IMR-90 (cell line): ENCODE results near the gene UBR4. TPM values are rescaled to one million over a fixed set of nuclear protein-coding genes. Genes with fewer than 3 reads are reported as not detected.

Experiments used
- ATAC-seq: fragments of 200-7000 bp; cut with Tn5 transposase; 2 replicates; pipeline ENCODE4 v1.9.1; 2020; ENCODE audit warnings: low read depth, mild to moderate bottlenecking, moderate library complexity
- BruUV-seq: library from RNA; stranded (reverse); fragments of 400-500 nt; replicated peaks from 2 replicates; lab custom pipeline; 2021; lab: Mats Ljungman, UMichigan
- CTCF ChIA-PET: fragments of 300-600 bp; formaldehyde crosslinking; extraction: SDS; loops from one replicate; lab custom pipeline; 2021; ENCODE audit warnings: antibody characterized with exemption; lab: Yijun Ruan, JAX
- POLR2A ChIA-PET: fragments of 300-600 bp; sonication (Branson Sonifier 250); formaldehyde crosslinking; loops from one replicate; lab custom pipeline; 2022; ENCODE audit warnings: antibody characterized with exemption; ENCODE audit not compliant: unreplicated experiment; lab: Charles Lee
- DNase-seq: peaks from one replicate; pipeline ENCODE4 v3.0.0; 2013
- H2AFZ ChIP-seq: replicated peaks from 2 replicates; pipeline ENCODE3; 2013; ENCODE audit warnings: low read length, mild to moderate bottlenecking; ENCODE audit not compliant: poor library complexity
- H2AK5ac ChIP-seq: 2 replicates; pipeline ENCODE4 v1.6.1; 2013; ENCODE audit warnings: low read depth, low read length, inconsistent platforms
- H2AK9ac ChIP-seq: replicated peaks from 2 replicates; pipeline ENCODE3; 2013; ENCODE audit warnings: mild to moderate bottlenecking, low read depth, low read length, moderate library complexity; ENCODE audit not compliant: poor library complexity
- H2BK120ac ChIP-seq: 2 replicates; pipeline ENCODE4 v1.6.1; 2013; ENCODE audit warnings: low read depth, low read length, inconsistent platforms
- H2BK15ac ChIP-seq: 3 replicates; pipeline ENCODE4 v1.6.1; 2013; ENCODE audit warnings: low read depth, low read length, inconsistent platforms
- H2BK20ac ChIP-seq: 2 replicates; pipeline ENCODE4 v1.6.1; 2013; ENCODE audit warnings: low read depth, mild to moderate bottlenecking, inconsistent platforms, low read length, moderate library complexity
- H2BK5ac ChIP-seq: 2 replicates; pipeline ENCODE4 v1.6.1; 2013; ENCODE audit warnings: mild to moderate bottlenecking, low read depth, low read length, inconsistent platforms; ENCODE audit not compliant: poor library complexity, severe bottlenecking
- H3K14ac ChIP-seq: replicated peaks from 2 replicates; pipeline ENCODE4 v1.6.1; 2013; ENCODE audit warnings: low read depth, low read length, inconsistent platforms
- H3K18ac ChIP-seq: 2 replicates; pipeline ENCODE4 v1.6.1; 2013; ENCODE audit warnings: low read depth, low read length, control low read depth
- H3K23ac ChIP-seq: 2 replicates; pipeline ENCODE4 v1.6.1; 2013; ENCODE audit warnings: low read depth, low read length, inconsistent platforms
- H3K27ac ChIP-seq: 2 replicates; pipeline ENCODE4 v1.5.1; 2013; ENCODE audit warnings: mild to moderate bottlenecking, control low read depth, low read length; ENCODE audit not compliant: insufficient read depth
- H3K27me3 ChIP-seq: 2 replicates; pipeline ENCODE4 v1.6.1; 2013; ENCODE audit warnings: low read length; ENCODE audit not compliant: control insufficient read depth, insufficient read depth
- H3K36me3 ChIP-seq: 2 replicates; pipeline ENCODE4 v1.6.1; 2013; ENCODE audit warnings: low read length, mixed read lengths; ENCODE audit not compliant: control insufficient read depth, insufficient read depth
- H3K4ac ChIP-seq: 2 replicates; pipeline ENCODE4 v1.6.1; 2013; ENCODE audit warnings: low read depth, low read length, inconsistent platforms
- H3K4me1 ChIP-seq: 2 replicates; pipeline ENCODE4 v1.6.1; 2013; ENCODE audit warnings: low read length, mixed read lengths; ENCODE audit not compliant: control insufficient read depth, insufficient read depth
- H3K4me2 ChIP-seq: 2 replicates; pipeline ENCODE4 v1.6.1; 2013; ENCODE audit warnings: low read depth, mild to moderate bottlenecking, control low read depth, low read length, moderate library complexity
- H3K4me3 ChIP-seq: 2 replicates; pipeline ENCODE4 v1.5.1; 2013; ENCODE audit warnings: low read depth, mild to moderate bottlenecking, control low read depth, low read length, moderate library complexity; ENCODE audit not compliant: insufficient read depth
- H3K56ac ChIP-seq: 2 replicates; pipeline ENCODE4 v1.6.1; 2013; ENCODE audit warnings: low read length, inconsistent platforms; ENCODE audit not compliant: insufficient read depth; ENCODE audit errors: extremely low read depth
- H3K79me1 ChIP-seq, 2 experiments: 2 replicates each; pipeline ENCODE4 v1.6.1; 2013; ENCODE audit warnings: low read length in 2 of 2, inconsistent platforms in 1 of 2, low read depth in 1 of 2
- H3K9ac ChIP-seq: 2 replicates; pipeline ENCODE4 v1.6.1; 2013; ENCODE audit warnings: low read depth, low read length, control low read depth
- H3K9me1 ChIP-seq: 2 replicates; pipeline ENCODE4 v1.6.1; 2013; ENCODE audit warnings: low read length, inconsistent platforms; ENCODE audit not compliant: insufficient read depth
- H3K9me3 ChIP-seq: 2 replicates; pipeline ENCODE4 v1.6.1; 2013; ENCODE audit warnings: low read length; ENCODE audit not compliant: control insufficient read depth, insufficient read depth
- H4K20me1 ChIP-seq: 2 replicates; pipeline ENCODE4 v1.6.1; 2013; ENCODE audit warnings: low read length, inconsistent platforms; ENCODE audit not compliant: insufficient read depth
- H4K5ac ChIP-seq: 2 replicates; pipeline ENCODE4 v1.6.1; 2013; ENCODE audit warnings: mild to moderate bottlenecking, low read depth, low read length, control low read depth
- H4K8ac ChIP-seq, 2 experiments: 2 replicates each; pipeline ENCODE4 v1.6.1; 2013; ENCODE audit warnings: low read depth in 2 of 2, low read length in 2 of 2, control low read depth in 1 of 2, inconsistent platforms in 1 of 2
- H4K91ac ChIP-seq: 2 replicates; pipeline ENCODE4 v1.6.1; 2013; ENCODE audit warnings: low read depth, low read length, inconsistent platforms; ENCODE audit not compliant: insufficient read depth
- FOS ChIP-seq: fragments of 150-350 bp; IDR thresholded peaks from 2 replicates; pipeline ENCODE4 v1.6.1; 2016; ENCODE audit warnings: low read depth, low read length
- RAD21 ChIP-seq: IDR thresholded peaks from 2 replicates; pipeline ENCODE4 v1.6.1; 2012; ENCODE audit warnings: low read length, improper control_type of control experiment
- RCOR1 ChIP-seq: IDR thresholded peaks from 2 replicates; pipeline ENCODE4 v1.6.1; 2012; ENCODE audit warnings: mild to moderate bottlenecking, low read length, improper control_type of control experiment; ENCODE audit not compliant: insufficient replicate concordance
- WGBS, 2 experiments: methylation state at CpG; one replicate each; pipeline versions ENCODE4 v1.1.5 to v1.1.7; 2013; ENCODE audit warnings: missing lambda C conversion rate in 2 of 2; ENCODE audit not compliant: insufficient read length in 1 of 2; ENCODE audit errors: extremely low coverage in 2 of 2; 5-methylcytosine and 5-hydroxymethylcytosine counted together
- dilution Hi-C: fragments of 300-500 bp; cut with HindIII; formaldehyde crosslinking; loops from one replicate; pipeline ENCODE4 v1.14.3; 2018; ENCODE audit warnings: low sequenced_read_pairs; ENCODE audit not compliant: unreplicated experiment
- in situ Hi-C: fragments of 300-500 bp; cut with MboI; formaldehyde crosslinking; loops from 3 replicates; pipeline ENCODE4 v1.14.3; 2019; ENCODE audit warnings: low sequenced_read_pairs, inconsistent platforms, mixed read lengths
- intact Hi-C: fragments of 100-400 bp; cut with micrococcal nuclease; formaldehyde crosslinking; loops from 2 replicates; pipeline ENCODE4 v1.10.0; 2022
- polyA plus RNA-seq, 3 experiments: library from polyadenylated mRNA; depleted of rRNA; stranded (reverse); fragments of >200 nt; gene quantifications; 2 replicates each; pipeline ENCODE4 v1.2.3, GENCODE V29; 2012; ENCODE audit warnings: low replicate concordance in 1 of 3
- total RNA-seq: library from RNA; depleted of rRNA; stranded (reverse); fragments of >200 nt; gene quantifications from 2 replicates; pipeline ENCODE4 v1.2.3, GENCODE V29; 2012

Gene UBR4
- total and polyA plus RNA-seq, 2 of the 4 experiments (the other 2 are of a cell fraction), result 87.8 to 121 TPM

DNA sequence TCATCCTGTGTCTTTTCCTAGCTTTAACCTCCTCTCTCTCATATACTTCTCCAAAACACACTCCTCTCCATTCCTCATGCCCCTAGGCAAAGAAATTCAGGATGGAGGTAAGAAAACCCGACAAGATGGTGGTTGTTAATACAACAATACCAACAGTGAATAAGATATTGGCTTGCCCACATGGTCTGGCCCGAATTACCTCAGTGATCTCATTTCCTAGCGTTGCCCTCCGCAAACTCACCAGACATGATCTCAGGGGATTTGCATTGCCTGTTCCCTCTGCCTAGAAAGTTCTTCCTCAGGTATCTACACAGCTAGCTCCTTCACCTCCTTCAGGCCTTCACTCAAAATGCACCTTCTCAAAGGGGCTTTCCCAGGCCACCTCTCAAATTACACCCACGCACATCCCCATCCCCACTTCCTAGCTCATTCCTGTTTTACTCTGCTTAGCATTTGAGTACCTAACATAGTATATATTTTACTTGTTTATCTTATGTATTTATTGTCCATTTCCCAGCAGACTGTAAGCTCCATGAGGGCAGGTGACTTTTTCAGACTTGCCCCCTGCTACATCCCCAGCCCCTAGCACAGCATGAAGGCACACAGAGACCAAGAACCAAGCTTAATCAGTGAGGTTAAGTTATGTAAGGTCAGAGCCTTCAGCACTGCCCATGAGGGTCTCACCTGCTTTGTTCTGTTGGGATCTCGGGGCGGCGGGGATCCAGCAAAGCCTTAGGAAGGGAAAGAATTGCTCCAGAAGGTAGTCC, 10.2 kb upstream of the UBR4 start:
- H4K20me1 ChIP-seq, result peaks cover 9% of the 10 kb centered on the region; the same call in 1 of the 2 replicates

More for the DNA sequence above, 10.2 kb upstream of the UBR4 start:
- Histone ChIP-seq H4K5ac (no peak overlapping the region; the same call in 1 of the 2 replicates), H4K91ac (no peak overlapping the region), H2AK9ac (no peak overlapping the region), H3K18ac (no peak overlapping the region), H3K4me1 (peaks cover 2% of the 10 kb centered on the region; the same call in 1 of the 2 replicates), H2BK120ac (no peak overlapping the region), H3K56ac (no peak overlapping the region), H2AK5ac (no peak overlapping the region), H3K4me2 (no peak overlapping the region), H2BK5ac (no peak overlapping the region), H2BK20ac (no peak overlapping the region), H3K36me3 (peaks cover 56% of the 10 kb centered on the region), H3K4me3 (no peak overlapping the region), H3K9me1 (peaks cover 4% of the 10 kb centered on the region; the same call in 1 of the 2 replicates), H3K4ac (no peak overlapping the region), H3K9me3 (no peaks in the 10 kb centered on the region), H3K14ac (no peak overlapping the region), H3K9ac (no peak overlapping the region; the same call in 1 of the 2 replicates), H3K79me1 (peaks cover 28 to 45% of the 10 kb centered on the region in 2 experiments), H2AFZ (no peak overlapping the region), H2BK15ac (no peak overlapping the region), H4K8ac (no peak overlapping the region), H3K23ac (no peak overlapping the region), H3K27ac (peak overlapping the region; percentile 73; the same call in 1 of the 2 replicates), H3K27me3 (no peaks in the 10 kb centered on the region)
- TF ChIP-seq FOS, result no peak
- no peak for TF ChIP-seq RCOR1
- TF ChIP-seq RAD21, result no peak
- no peak for DNase-seq
- intact Hi-C loops (no loop called here), in situ Hi-C loops (no loop called here), dilution Hi-C loops (no loop called here)
- 100% methylated on average over 3 of the region's 8 CpGs; no CpG with 5 or more reads in 1 of the 2 experiments for WGBS, 2 experiments
- ATAC-seq, result no peak
- ChIA-PET POLR2A (interaction anchor here (0.9 kb wide), 1 partner anchor 21 kb away, joined by 3 read pairs; no protein-coding TSS in a partner anchor), CTCF (no interaction called here)
- BruUV-seq, result no TSS peak
